Activated CD8-positive, alpha-beta memory T cell treated with anti-CD3 and anti-CD28 coated beads for 48 hours (primary cell): ENCODE measurements around the gene KDF1.

Experiments used
- DNase-seq, 3 experiments: peaks; one replicate each; pipeline ENCODE4 v3.0.0-alpha.2; 2020; ENCODE audit warnings: low read depth in 2 of 3, low spot score in 2 of 3

Gene KDF1

DNA sequence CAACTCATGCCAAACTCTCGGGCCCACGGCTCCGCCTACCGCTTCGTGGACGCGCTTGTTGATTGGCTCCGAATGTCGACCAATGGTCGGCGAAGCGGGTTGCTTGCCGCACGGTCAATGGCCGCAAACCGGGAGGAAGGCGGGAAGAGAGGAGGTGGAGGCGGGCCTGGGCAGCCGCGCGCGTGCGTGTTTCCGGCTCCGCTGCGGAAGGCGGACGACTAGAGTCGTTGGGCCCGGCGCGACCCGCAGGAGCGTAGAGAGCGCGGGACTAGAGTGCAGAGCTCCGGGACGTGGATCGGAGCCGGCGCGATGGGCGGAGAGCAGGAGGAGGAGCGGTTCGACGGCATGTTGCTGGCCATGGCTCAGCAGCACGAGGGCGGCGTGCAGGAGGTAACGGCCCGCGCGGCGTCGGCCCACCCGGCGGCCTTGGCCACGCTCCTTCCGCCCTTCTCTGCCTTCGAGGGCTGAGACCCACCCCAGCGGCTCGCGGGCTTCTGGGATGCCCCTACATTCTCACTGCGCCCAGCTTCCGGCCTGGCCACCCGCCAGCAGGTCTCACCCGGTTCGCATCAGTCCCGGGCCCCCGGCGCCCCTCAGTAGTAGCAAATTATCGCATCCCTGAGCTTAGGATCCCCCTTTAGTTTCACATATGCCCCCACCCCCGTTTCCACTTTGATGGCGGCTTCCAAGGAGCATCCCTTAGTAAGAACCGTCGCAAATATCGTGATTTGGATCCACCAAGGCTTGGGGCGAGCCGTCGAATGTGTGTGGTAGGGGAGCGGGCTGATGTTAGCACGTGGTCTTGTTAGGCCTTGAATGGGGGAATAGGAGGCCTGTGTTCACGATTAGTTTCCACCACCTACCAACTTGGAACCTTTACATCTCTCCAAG, 38.5 kb downstream of the KDF1 start, which contains the start of gene NUDC:
TSS of gene NUDC (plus strand) at position 204 of the 891 bp plus-strand sequence. CDS start at position 310, 106 bp downstream.
- peak; percentile 70 to 94 (median 89) for DNase-seq

DNA sequence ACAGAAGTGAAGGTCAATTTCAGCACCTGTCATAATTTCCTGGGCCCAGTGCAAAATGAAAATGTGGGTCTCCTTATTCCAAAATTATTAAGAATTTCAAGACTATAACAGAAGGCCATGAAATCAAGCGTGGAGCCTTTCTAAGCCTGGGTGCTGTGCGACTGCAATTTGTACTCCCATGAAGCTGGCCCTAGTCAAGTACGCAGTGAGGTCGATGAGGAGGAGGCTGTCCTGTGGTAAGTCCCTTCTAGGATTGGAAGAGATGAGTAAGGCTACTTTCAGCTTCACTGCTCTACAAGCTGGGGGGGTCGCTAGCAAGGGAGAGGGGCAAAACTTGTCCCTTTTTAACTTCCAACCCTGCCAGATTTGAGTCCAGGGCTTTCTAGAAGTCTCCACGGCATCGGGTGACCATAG, 39.1 kb downstream of the KDF1 start:
- no peak for DNase-seq

GRCh38 chr1:26915204-26915842, 44.9 kb downstream of the KDF1 start:
- no peak for DNase-seq

DNA sequence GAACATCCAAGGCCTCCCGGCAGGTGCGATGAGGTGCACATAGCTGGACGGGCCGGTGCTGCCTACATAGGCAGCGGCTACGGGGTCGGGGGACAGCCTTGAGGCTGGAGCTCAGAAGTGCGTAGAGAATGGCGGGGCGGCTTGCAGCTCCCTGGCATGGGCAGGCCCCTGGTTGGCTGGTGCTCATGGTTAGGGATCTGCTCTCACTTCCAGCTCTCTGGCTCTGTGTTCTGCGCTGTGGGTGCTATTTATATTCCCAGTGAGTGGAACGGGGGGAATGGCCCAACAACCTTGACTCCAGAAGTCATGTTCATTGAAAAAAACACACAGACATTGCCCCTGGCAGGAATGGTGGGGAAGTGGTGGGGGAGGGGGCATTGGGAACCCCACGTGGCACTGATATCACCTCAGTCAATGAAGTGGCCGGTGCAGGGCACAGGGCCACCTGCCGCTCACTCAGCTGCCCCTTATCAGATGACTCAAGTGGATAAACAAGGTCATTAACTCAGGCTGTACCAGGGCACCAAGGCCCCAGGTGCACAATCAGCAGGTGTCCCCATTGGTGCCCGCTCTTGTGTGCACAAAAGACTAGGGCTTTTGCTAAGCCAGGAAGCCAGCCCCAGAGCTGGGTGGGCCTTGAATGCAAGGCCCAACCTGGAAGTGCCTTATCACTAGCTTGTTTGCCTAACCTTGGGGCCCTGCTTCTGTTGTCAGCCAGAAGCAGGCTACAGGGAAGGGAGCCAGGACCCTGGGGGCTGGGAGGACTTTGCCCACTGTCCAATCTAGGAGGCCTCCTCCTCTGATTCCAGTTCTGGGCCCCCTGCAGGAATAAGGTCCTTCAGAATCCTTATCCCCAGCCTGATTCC, 46.3 kb downstream of the KDF1 start, which contains the start of gene NR0B2:
TSS of gene NR0B2 (minus strand) at position 222 of the 866 bp plus-strand sequence. CDS start at position 187, 35 bp downstream.
- no peak for DNase-seq

DNA sequence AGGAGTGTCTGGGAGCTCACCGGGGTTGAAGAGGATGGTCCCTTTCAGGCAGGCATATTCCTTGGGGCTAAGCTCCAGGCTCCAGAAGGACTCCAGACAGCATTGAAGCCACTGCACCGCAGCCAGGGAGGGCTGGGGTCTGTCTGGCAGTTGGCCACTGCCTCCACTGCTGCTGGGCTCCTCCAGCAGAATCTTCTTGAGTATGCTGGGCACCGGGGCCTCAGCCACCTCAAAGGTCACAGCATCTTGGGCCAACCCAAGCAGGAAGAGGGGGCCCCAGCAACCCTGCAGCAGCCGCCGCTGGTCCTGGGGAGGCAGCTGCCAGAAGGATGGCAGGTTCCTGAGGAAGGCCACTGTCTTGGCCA, 46.9 kb downstream of the KDF1 start:
- no peak for DNase-seq

GRCh38 chr1:26912147-26912490, 48.1 kb downstream of the KDF1 start:
- no peak for DNase-seq

- no peak for DNase-seq
Observed at GRCh38 chr1:26911399-26912146, 48.7 kb downstream of the KDF1 start.

GRCh38 chr1:26910343-26911160, 49.7 kb downstream of the KDF1 start:
- no peak for DNase-seq

DNA sequence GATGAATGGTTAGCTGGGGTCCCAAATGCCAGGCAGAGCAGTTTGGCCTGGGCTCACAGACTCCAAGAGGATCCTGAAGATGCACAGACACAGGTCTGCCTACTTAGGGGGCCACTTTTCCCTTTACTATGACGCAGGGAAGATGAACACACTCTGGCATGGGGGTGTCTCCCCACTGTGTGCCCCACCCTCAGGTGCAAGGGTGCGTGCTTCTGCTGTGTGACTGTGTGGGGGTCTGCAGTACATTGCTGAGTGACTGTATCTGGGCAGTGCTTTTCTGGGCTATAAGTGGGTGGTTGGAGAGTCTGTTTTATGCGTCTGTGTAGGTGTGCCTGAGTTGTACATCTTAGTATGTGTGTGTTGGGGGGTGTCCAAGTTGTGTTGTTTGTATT, 50.3 kb downstream of the KDF1 start:
- DNase-seq = no peak

DNA sequence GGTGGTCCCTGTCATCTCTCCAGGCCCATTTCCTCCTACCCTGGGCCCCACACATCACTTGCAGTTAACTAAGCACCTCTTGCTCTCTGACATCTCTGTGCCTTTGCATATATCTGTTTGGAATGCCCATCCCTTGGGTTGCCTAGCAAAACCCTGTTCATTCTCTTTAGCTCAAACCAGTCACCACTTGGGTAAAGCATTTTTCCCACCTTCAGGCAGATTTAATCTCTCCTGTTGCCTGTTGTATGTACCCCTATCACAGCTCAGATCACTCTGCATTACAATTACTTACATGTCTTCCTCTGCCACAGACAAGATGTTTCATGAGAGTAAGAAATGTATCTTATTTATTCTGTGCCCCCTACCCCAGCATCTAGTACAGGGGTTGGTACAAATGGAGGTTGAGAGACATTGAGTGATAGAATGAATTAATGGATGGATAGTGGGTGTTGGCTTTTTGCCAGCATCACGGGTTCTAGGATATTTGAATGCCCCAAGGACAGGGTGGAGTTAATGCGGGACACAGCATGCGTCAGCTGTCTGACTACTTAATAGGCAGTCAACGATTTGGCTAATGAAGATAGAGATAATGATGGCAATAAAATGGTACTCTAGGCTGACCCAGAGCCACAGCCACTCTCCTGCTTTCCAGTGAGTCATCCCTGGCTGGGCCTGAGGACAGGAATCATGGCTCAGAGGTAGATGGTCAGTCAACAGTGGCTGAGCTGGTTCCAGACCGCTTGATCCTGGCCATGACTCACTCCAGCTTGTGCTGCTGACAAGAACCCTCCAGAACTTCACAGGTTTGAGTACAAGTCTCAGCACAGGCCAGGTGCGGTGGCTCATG, 53.0 kb downstream of the KDF1 start:
- DNase-seq = no peak

DNA sequence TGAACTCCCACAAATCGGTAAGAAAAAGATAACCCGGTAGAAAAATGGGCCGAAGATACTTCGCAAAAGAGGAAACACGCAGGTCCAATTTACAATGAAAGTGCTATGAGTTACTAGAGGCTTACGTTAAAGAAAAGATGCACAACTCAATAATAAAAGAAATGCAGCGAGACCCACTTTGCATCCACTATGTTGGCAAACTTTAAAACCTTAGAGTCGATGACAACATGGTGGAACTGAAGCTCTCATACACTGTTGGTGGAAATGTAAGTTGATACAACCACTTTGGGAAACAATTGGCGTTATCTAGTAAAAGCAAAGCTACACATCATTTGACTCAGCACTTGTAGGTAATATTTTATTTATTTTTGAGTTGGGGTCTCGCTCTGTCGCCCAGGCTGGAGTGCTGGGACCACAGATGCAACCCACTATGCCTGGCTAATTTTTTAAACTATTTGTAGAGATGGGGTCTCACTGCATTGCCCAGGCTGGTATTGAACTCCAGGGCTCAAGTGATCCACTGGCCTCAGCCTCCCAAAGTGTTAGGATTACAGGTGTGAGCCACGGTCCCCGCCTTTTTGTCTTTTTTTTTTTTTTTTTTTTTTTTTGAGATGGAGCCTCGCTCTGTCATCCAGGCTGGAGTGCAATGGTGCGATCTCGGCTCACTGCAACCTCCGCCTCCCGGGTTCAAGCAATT, 59.3 kb downstream of the KDF1 start:
- DNase-seq = no peak

DNA sequence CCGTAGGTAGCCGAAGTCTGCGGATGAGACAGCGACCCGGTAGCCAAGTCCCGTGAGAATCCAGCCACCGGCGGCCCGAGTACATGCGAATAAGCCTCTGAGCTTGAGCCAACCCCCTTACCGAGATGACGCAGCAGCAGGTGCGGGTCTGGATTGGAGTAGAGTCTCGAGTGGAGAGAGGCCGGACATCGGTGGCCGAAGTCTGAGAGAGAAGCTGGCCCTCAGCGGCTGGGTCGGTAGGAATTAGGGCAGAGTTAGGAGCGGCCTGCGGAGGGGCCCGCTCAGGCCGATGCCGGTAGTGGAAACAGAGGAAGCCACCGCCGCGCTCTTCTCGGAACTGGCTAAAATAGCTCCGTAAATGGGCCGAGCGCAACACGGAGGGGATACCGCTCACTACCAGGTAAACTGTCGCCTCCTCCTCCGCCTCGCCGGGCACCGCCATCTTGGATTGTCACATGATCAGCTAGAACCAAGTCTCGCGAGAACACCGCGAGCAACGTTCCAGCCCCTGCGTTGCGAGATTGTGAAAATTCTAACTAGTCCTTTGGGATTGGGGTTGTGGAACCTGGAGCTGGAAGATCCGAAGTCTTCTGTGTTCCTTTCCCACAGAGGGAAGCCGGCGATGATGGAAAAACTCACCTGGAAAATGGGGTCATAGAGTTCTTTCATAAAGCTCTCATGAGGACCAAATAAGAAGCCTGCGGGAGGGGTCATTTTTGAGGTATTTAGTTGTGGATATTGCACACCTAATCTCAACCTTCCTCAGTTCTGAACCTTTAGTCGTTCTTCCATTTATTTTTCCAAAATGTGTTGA, 60.1 kb downstream of the KDF1 start, which contains the start of gene GPATCH3:
TSS of gene GPATCH3 (minus strand) at position 467 of the 814 bp plus-strand sequence. CDS start at position 442, 25 bp downstream.
- DNase-seq = peak; percentile 64 to 78 (median 66)
